Brain microvascular endothelial cell (primary cell): ENCODE results near the gene TOMM22.

Source experiments
- DNase-seq: peaks from one replicate; pipeline ENCODE4 v3.0.0-alpha.2; 2020
- H3K27ac ChIP-seq: fragments of 250-450 bp; sonication (Bioruptor Pico); 2 replicates; pipeline ENCODE4 v1.5.1; 2020; ENCODE audit warnings: mild to moderate bottlenecking, moderate library complexity
- H3K27me3 ChIP-seq: fragments of 250-450 bp; sonication (Bioruptor Pico); replicated peaks from 2 replicates; pipeline ENCODE4 v1.5.1; 2020; ENCODE audit warnings: mild to moderate bottlenecking
- H3K36me3 ChIP-seq: fragments of 250-450 bp; sonication (Bioruptor Pico); replicated peaks from 2 replicates; pipeline ENCODE4 v1.5.1; 2020; ENCODE audit warnings: mild to moderate bottlenecking
- H3K4me3 ChIP-seq: 2 replicates; pipeline ENCODE4 v1.5.1; 2011; ENCODE audit warnings: low read depth, mild to moderate bottlenecking, control low read depth, low read length, moderate library complexity
- in situ Hi-C: cut with HindIII; loops from 2 replicates; pipeline ENCODE4 v1.10.0; 2017; ENCODE audit warnings: low sequenced_read_pairs, low pct_ligation_motif_present
- TF ChIP-seq, protein P1 (sequence below): IDR thresholded peaks from 2 replicates; pipeline ENCODE4 v1.5.1; 2011; ENCODE audit warnings: low read depth, mild to moderate bottlenecking, moderate library complexity, low read length, control low read depth, inconsistent platforms; ENCODE audit errors: missing control alignments

Gene TOMM22

DNA sequence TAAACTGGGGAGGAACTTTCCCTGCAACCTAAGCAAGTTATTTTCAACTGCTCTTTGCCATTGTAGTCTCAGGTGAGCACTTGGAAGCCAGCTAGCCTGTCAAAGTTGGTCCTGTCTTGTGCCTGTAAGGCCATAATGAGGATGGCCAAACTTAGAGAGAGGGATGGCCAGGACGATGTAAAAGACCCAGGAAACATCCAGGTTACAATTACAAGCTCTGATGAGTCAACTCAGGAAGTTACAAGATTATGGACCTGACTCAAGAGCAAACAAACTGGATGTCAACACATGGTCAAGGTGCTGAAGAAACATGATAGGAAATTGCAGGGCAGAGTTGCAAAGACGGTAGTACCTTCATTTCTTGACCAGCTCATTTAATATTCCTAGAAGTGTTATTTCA, 25.6 kb downstream of the TOMM22 start:
- DNase-seq: no peak
- in situ Hi-C loops: no loop called here
- no peak overlapping the region for H3K27ac ChIP-seq
- no peaks in the 10 kb centered on the region for H3K27me3 ChIP-seq
- peak overlapping the region; percentile 92 for H3K4me3 ChIP-seq
- TF ChIP-seq, protein P1, sequence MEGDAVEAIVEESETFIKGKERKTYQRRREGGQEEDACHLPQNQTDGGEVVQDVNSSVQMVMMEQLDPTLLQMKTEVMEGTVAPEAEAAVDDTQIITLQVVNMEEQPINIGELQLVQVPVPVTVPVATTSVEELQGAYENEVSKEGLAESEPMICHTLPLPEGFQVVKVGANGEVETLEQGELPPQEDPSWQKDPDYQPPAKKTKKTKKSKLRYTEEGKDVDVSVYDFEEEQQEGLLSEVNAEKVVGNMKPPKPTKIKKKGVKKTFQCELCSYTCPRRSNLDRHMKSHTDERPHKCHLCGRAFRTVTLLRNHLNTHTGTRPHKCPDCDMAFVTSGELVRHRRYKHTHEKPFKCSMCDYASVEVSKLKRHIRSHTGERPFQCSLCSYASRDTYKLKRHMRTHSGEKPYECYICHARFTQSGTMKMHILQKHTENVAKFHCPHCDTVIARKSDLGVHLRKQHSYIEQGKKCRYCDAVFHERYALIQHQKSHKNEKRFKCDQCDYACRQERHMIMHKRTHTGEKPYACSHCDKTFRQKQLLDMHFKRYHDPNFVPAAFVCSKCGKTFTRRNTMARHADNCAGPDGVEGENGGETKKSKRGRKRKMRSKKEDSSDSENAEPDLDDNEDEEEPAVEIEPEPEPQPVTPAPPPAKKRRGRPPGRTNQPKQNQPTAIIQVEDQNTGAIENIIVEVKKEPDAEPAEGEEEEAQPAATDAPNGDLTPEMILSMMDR: no peak
- H3K36me3 ChIP-seq: no peaks in the 10 kb centered on the region

- Histone ChIP-seq H3K4me3 (no peak overlapping the region), H3K27ac (no peak overlapping the region), H3K27me3 (no peaks in the 10 kb centered on the region), H3K36me3 (peaks cover 5% of the 10 kb centered on the region)
- in situ Hi-C loops: no loop called here
- no peak for DNase-seq
- TF ChIP-seq, protein P1: no peak
Measured at GRCh38 chr22:38707984-38708383, 26.2 kb downstream of the TOMM22 start.

DNA sequence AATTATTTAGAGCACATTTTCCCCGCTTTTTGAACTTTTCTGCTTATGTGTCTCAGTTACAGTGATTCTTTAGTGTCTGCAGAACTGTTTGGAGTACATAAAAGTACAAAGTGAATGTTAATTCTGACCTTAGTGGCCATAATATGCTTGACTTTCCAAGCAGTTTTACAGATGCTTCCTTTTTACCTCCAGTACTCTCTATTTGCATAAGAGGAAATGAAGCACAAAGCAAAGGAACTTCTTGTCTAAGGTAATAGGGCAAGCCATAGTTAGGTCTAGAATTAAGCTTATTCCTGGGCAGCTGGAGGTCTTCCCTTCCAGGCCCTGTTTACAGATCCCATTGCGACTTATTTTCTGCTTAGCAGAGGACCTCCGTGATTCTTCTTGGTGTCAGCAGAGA, 27.5 kb downstream of the TOMM22 start:
- DNase-seq: no peak
- Histone ChIP-seq H3K27ac (no peak overlapping the region), H3K27me3 (no peaks in the 10 kb centered on the region), H3K4me3 (no peak overlapping the region), H3K36me3 (peaks cover 5% of the 10 kb centered on the region)
- in situ Hi-C loops: no loop called here
- TF ChIP-seq, protein P1: no peak

DNA sequence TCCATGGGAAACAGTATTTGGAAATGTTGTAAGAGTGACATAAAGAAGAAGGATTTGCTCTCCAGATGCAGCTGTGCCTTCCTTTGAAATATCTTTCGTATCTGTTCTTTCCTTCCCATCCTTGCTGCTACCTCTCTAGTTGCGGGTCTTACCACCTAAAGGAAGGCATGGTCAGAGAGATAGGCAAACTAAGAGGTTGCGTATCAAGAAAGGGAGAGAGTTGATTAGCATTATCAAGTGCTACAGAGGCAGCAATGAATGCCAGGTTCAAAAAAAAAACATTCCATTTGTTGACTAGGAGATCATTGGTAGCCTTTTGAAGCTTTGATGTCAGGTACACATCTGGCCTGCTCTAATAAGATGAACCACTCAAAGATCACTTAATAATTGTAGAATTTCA, 28.6 kb downstream of the TOMM22 start:
- H3K27ac ChIP-seq: no peak overlapping the region

DNA sequence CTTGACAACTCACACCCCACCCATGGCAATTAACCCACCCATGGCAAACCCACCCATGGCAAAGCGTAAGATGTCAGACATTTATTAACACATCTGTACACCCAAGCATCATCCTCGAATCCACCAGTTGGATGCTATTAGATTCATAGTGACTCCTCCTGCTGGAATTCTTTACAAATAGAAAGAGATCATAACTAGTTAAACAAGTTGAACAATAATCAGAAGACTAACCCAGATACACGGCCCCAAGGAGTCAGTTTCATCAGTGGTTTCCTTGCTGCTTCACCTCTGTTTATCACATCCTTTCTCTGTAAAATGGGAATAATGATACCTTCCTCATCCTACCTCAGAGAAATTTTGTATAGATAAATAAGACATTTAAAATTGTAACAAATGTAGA, 29.1 kb downstream of the TOMM22 start:
- in situ Hi-C loops: no loop called here
- no peak for DNase-seq
- H3K4me3 ChIP-seq: no peak overlapping the region
- H3K27ac ChIP-seq: no peak overlapping the region
- no peaks in the 10 kb centered on the region for H3K27me3 ChIP-seq
- H3K36me3 ChIP-seq: peaks cover 5% of the 10 kb centered on the region
- TF ChIP-seq, protein P1: no peak

More for the DNA sequence above, 28.6 kb downstream of the TOMM22 start:
- Histone ChIP-seq H3K4me3 (no peak overlapping the region), H3K36me3 (peaks cover 5% of the 10 kb centered on the region), H3K27me3 (no peaks in the 10 kb centered on the region)
- DNase-seq: no peak
- in situ Hi-C loops: no loop called here
- TF ChIP-seq, protein P1: no peak

- in situ Hi-C loops: no loop called here
- H3K36me3 ChIP-seq: peaks cover 22% of the 10 kb centered on the region
- TF ChIP-seq, protein P1: no peak
- H3K27me3 ChIP-seq: no peaks in the 10 kb centered on the region
- no peak for DNase-seq
- H3K4me3 ChIP-seq: no peak overlapping the region
- no peak overlapping the region for H3K27ac ChIP-seq
Measured at GRCh38 chr22:38712486-38713207, 30.9 kb downstream of the TOMM22 start.
